ENCODE results near the gene CPTP.

The CPTP gene

GRCh38 chr1:1327291-1327690, 2.7 kb downstream of the CPTP start:
- TF ChIP-seq POLR2A (IDR thresholded peaks at IDR 0.05; ENCODE audit: low read depth, low read length) = no peak
- no peak for TF ChIP-seq POLR2AphosphoS5 (IDR thresholded peaks at IDR 0.05; ENCODE audit: low read depth, low read length)
- TF ChIP-seq TAF1 (IDR thresholded peaks at IDR 0.05; ENCODE audit: borderline replicate concordance, low read depth, low read length) = no peak
- FAIRE-seq = no peak
- DNase-seq (ENCODE audit: insufficient read length) = no peak

GRCh38 chr1:1328254-1328653, 3.7 kb downstream of the CPTP start:
- FAIRE-seq (no peak), DNase-seq (ENCODE audit: insufficient read length) (no peak)
- TF ChIP-seq POLR2A (IDR thresholded peaks at IDR 0.05; ENCODE audit: low read depth, low read length) (no peak), TAF1 (IDR thresholded peaks at IDR 0.05; ENCODE audit: borderline replicate concordance, low read depth, low read length) (no peak), POLR2AphosphoS5 (IDR thresholded peaks at IDR 0.05; ENCODE audit: low read depth, low read length) (no peak)

GRCh38 chr1:1329304-1330210, 5.0 kb downstream of the CPTP start:
- TF ChIP-seq TAF1 (IDR thresholded peaks at IDR 0.05; ENCODE audit: borderline replicate concordance, low read depth, low read length) (no peak), POLR2A (IDR thresholded peaks at IDR 0.05; ENCODE audit: low read depth, low read length) (no peak), POLR2AphosphoS5 (IDR thresholded peaks at IDR 0.05; ENCODE audit: low read depth, low read length) (peak; percentile 73)
- FAIRE-seq = peak; percentile 21
- DNase-seq (ENCODE audit: insufficient read length) = no peak

GRCh38 chr1:1330366-1331067, 5.9 kb downstream of the CPTP start:
- FAIRE-seq (no peak), DNase-seq (ENCODE audit: insufficient read length) (no peak)
- TF ChIP-seq POLR2A (IDR thresholded peaks at IDR 0.05; ENCODE audit: low read depth, low read length) (no peak), POLR2AphosphoS5 (IDR thresholded peaks at IDR 0.05; ENCODE audit: low read depth, low read length) (no peak), TAF1 (IDR thresholded peaks at IDR 0.05; ENCODE audit: borderline replicate concordance, low read depth, low read length) (no peak)

- DNase-seq (ENCODE audit: insufficient read length) (no peak), FAIRE-seq (no peak)
- no peak for TF ChIP-seq POLR2AphosphoS5 (IDR thresholded peaks at IDR 0.05; ENCODE audit: low read depth, low read length)
- no peak for TF ChIP-seq POLR2A (IDR thresholded peaks at IDR 0.05; ENCODE audit: low read depth, low read length)
- TF ChIP-seq TAF1 (IDR thresholded peaks at IDR 0.05; ENCODE audit: borderline replicate concordance, low read depth, low read length) = no peak
Observed at GRCh38 chr1:1331068-1331965, 6.7 kb downstream of the CPTP start, which contains the start of gene TAS1R3. TSS of gene TAS1R3 (plus strand) at chr1:1331280. CDS start at chr1:1331346, 66 bp downstream.

GRCh38 chr1:1332031-1332755, 7.6 kb downstream of the CPTP start:
- DNase-seq (ENCODE audit: insufficient read length) = no peak
- TF ChIP-seq POLR2A (IDR thresholded peaks at IDR 0.05; ENCODE audit: low read depth, low read length) = no peak
- no peak for TF ChIP-seq POLR2AphosphoS5 (IDR thresholded peaks at IDR 0.05; ENCODE audit: low read depth, low read length)
- TF ChIP-seq TAF1 (IDR thresholded peaks at IDR 0.05; ENCODE audit: borderline replicate concordance, low read depth, low read length) = no peak
- no peak for FAIRE-seq

- FAIRE-seq (no peak), DNase-seq (ENCODE audit: insufficient read length) (no peak)
- TF ChIP-seq POLR2A (IDR thresholded peaks at IDR 0.05; ENCODE audit: low read depth, low read length) (no peak), POLR2AphosphoS5 (IDR thresholded peaks at IDR 0.05; ENCODE audit: low read depth, low read length) (no peak), TAF1 (IDR thresholded peaks at IDR 0.05; ENCODE audit: borderline replicate concordance, low read depth, low read length) (no peak)
Observed at GRCh38 chr1:1332774-1333480, 8.3 kb downstream of the CPTP start.

- DNase-seq (ENCODE audit: insufficient read length) (no peak), FAIRE-seq (no peak)
- no peak for TF ChIP-seq POLR2AphosphoS5 (IDR thresholded peaks at IDR 0.05; ENCODE audit: low read depth, low read length)
- no peak for TF ChIP-seq POLR2A (IDR thresholded peaks at IDR 0.05; ENCODE audit: low read depth, low read length)
- no peak for TF ChIP-seq TAF1 (IDR thresholded peaks at IDR 0.05; ENCODE audit: borderline replicate concordance, low read depth, low read length)
Observed at GRCh38 chr1:1333551-1334241, 9.1 kb downstream of the CPTP start.

GRCh38 chr1:1334835-1335234, 10.2 kb downstream of the CPTP start:
- TF ChIP-seq POLR2AphosphoS5 (IDR thresholded peaks at IDR 0.05; ENCODE audit: low read depth, low read length) (no peak), POLR2A (IDR thresholded peaks at IDR 0.05; ENCODE audit: low read depth, low read length) (no peak), TAF1 (IDR thresholded peaks at IDR 0.05; ENCODE audit: borderline replicate concordance, low read depth, low read length) (no peak)
- no peak for FAIRE-seq
- DNase-seq (ENCODE audit: insufficient read length) = no peak

All from GM12892 (cell line).